Heart right ventricle (tissue), 16 donors: Measurements from ENCODE around the gene DHRS2. TPM values are rescaled to one million over a fixed set of nuclear protein-coding genes. Genes with fewer than 3 reads are reported as not detected.

Source experiments
- ATAC-seq, 8 donors: fragments of 200-7000 bp; cut with Tn5 transposase; one replicate each; pipeline ENCODE4 v1.9.1; 2020; ENCODE audit warnings: mild to moderate bottlenecking in 8 of 8, moderate library complexity in 8 of 8, moderate number of reproducible peaks in 1 of 8
- DNase-seq, 2 donors: peaks; one replicate each; pipeline ENCODE4 v3.0.0-alpha.2; 2020
- H3K27ac ChIP-seq, 10 donors: fragments of 200-600 bp; sonication (generic) in 2 of 10; one replicate each; pipeline versions ENCODE4 v1.5.0 to v1.8.0; 2020 to 2022; ENCODE audit warnings: mild to moderate bottlenecking in 3 of 10
- H3K27me3 ChIP-seq, 7 donors: fragments of 200-600 bp; one replicate each; pipeline ENCODE4 v1.8.0; 2021 to 2022; ENCODE audit warnings: mild to moderate bottlenecking in 2 of 7
- H3K36me3 ChIP-seq, 9 donors: fragments of 200-600 bp; sonication (generic) in 1 of 9; one replicate each; pipeline versions ENCODE4 v1.5.0 to v1.8.0; 2020 to 2022; ENCODE audit warnings: mild to moderate bottlenecking in 2 of 9
- H3K4me1 ChIP-seq, 9 donors: fragments of 200-600 bp; sonication (generic) in 1 of 9; one replicate each; pipeline versions ENCODE4 v1.5.0 to v1.8.0; 2020 to 2022; ENCODE audit warnings: mild to moderate bottlenecking in 4 of 9
- H3K4me3 ChIP-seq, 10 donors: fragments of 200-600 bp; sonication (generic) in 2 of 10; one replicate each; pipeline versions ENCODE4 v1.5.0 to v1.8.0; 2020 to 2022; ENCODE audit warnings: mild to moderate bottlenecking in 7 of 10, moderate library complexity in 2 of 10
- H3K9me3 ChIP-seq, 11 donors: fragments of 200-600 bp in 10 of 11; sonication (generic) in 2 of 11; one replicate each; pipeline versions ENCODE4 v1.5.0 to v1.8.0; 2013 to 2022; ENCODE audit warnings: mild to moderate bottlenecking in 2 of 11, control low read depth in 1 of 11, moderate library complexity in 1 of 11
- WGBS, 2 donors: extraction: QIAGEN DNeasy Blood & Tissue Kit; methylation state at CpG; one replicate each; pipeline ENCODE4 v1.1.7; 2013; ENCODE audit warnings: inconsistent platforms in 1 of 2; 5-methylcytosine and 5-hydroxymethylcytosine counted together
- intact Hi-C, 10 donors: fragments of 100-400 bp; cut with DNase I; formaldehyde crosslinking; loops; one replicate each; pipeline versions ENCODE4 v1.11.1 to v1.14.2; 2022
- polyA plus RNA-seq, 2 donors: library from polyadenylated mRNA; stranded (reverse); fragments of 200-250 nt; gene quantifications; one replicate each; pipeline ENCODE4 v1.2.3, GENCODE V29; 2013
- total RNA-seq, 10 donors: library from RNA; stranded (reverse); fragmentation: NEBNext Ultra II Directional in 3 of 10; extraction: Animal tissue kit (Norgen Biotek cat#: 25700) in 3 of 10; gene quantifications; one replicate each; pipeline versions ENCODE4 v1.2.1 to v1.2.4, GENCODE V29; 2021 to 2023
- TF ChIP-seq, protein P1 (sequence below), 9 donors: fragments of 200-600 bp; sonication (generic) in 2 of 9; IDR thresholded peaks; one replicate each; pipeline versions ENCODE4 v1.5.0 to v1.8.0; 2021 to 2022; ENCODE audit warnings: antibody characterized with exemption in 9 of 9, mild to moderate bottlenecking in 5 of 9, moderate library complexity in 1 of 9
- donor health status: Arrhythmogenic right ventricular cardiomyopathy.
- donor health status: ischemic (EF 13 %, LVEDD 7.1; RV severe dilation, severe dysfunction).
- donor health status: healthy with polysubstance abuse.
- donor health status: DM: no; HTN: yes; CAD: no.
- donor health status: DM: no; HTN: no; CAD: no.
- donor health status: ischemic (EF 25% LVEDD 6.9; RV normal size, moderate dysfunction).
- donor health status: ischemic (EF 25% LVEDD 5.7; RV mildly dilated, moderate dysfunction).
- donor health status: healthy.
- donor health status: DM: yes; HTN: yes; CAD: no.
- donor health status: Ischemic cardiomyopathy.
- donor health status: ischemic (EF 35%, LVEDD 5.7; RV mildly dilated, moderate dysfunction).
- donor health status: nonischemic (EF 11% LVEDD 7.7; RV severe dilation, severe dysfunction).
- donor health status: DM: yes; HTN: yes; CAD: no.
- donor health status: PGD.
- donor health status: ischemic (EF 29% LVEDD 5.4; RV normal size, mild dysfunction).
- donor health status: nonischemic (EF 23%, LVEDD 6.1; RV moderate dilation, normal function).

Gene DHRS2
- total and polyA plus RNA-seq, 12 donors = 0.07 TPM; not detected in 11

DNA sequence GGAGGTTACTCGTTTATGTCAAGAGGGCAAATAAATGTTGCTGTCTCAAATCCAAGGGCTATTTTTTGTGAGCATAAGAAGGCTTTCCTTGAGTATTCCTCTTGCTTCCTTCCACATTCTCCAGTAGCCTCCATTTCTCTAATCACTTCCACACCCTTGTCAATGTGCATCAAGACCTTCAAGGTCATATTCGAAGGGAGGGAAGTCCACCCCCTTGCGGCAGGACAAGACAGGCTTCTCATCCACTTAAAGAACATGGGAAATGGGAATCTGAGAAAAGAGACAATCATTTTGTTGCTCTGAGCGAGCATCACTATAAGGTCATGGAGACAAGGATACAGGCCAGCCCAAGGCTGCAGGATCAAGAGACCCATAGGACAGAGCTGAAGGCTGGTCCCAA is 13.2 kb upstream of the DHRS2 start:
- H3K27me3 ChIP-seq = peaks cover 0 to 8% (median 0%) of the 10 kb centered on the region in 7 donors
- no peak overlapping the region for H3K27ac ChIP-seq
- H3K4me1 ChIP-seq = no peaks in the 10 kb centered on the region
- intact Hi-C loops = no loop called here
- ATAC-seq (no peak), DNase-seq (no peak)
- TF ChIP-seq, protein P1, sequence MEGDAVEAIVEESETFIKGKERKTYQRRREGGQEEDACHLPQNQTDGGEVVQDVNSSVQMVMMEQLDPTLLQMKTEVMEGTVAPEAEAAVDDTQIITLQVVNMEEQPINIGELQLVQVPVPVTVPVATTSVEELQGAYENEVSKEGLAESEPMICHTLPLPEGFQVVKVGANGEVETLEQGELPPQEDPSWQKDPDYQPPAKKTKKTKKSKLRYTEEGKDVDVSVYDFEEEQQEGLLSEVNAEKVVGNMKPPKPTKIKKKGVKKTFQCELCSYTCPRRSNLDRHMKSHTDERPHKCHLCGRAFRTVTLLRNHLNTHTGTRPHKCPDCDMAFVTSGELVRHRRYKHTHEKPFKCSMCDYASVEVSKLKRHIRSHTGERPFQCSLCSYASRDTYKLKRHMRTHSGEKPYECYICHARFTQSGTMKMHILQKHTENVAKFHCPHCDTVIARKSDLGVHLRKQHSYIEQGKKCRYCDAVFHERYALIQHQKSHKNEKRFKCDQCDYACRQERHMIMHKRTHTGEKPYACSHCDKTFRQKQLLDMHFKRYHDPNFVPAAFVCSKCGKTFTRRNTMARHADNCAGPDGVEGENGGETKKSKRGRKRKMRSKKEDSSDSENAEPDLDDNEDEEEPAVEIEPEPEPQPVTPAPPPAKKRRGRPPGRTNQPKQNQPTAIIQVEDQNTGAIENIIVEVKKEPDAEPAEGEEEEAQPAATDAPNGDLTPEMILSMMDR (IDR thresholded peaks at IDR 0.05) = no peak
- no peaks in the 10 kb centered on the region for H3K36me3 ChIP-seq
- no peak overlapping the region for H3K4me3 ChIP-seq
- 82 to 96% methylated on average over 4 of the region's 4 CpGs for WGBS, 2 donors
- peaks cover 0 to 22% (median 5%) of the 10 kb centered on the region in 11 donors for H3K9me3 ChIP-seq

DNA sequence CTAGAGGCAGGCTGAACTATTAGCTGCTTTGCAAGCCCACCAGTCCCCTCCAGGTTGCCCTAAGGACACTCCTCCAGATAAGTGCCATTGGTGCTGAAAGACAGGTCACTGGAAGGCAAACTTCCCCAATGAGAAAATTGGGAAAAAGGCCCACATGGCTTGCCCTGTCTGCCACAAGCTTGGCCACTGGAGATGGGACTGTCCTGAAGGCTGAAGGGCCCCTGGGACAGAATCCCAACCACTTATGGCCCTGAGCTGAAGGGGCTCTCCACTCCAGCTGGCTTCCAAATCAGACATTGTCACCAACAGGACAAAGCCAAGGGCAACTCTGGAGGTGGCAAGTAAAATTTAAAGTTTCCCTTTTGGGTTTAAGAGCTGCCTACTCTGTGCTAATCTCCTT is 12.2 kb upstream of the DHRS2 start:
- DNase-seq (no peak), ATAC-seq (no peak)
- H3K9me3 ChIP-seq = peaks cover 0 to 22% (median 5%) of the 10 kb centered on the region in 11 donors
- no peaks in the 10 kb centered on the region for H3K4me1 ChIP-seq
- H3K4me3 ChIP-seq = no peak overlapping the region
- intact Hi-C loops = no loop called here
- peaks cover 0 to 5% (median 0%) of the 10 kb centered on the region in 7 donors for H3K27me3 ChIP-seq
- no peak overlapping the region for H3K27ac ChIP-seq
- TF ChIP-seq, protein P1 (IDR thresholded peaks at IDR 0.05) = no peak
- no peaks in the 10 kb centered on the region for H3K36me3 ChIP-seq

DNA sequence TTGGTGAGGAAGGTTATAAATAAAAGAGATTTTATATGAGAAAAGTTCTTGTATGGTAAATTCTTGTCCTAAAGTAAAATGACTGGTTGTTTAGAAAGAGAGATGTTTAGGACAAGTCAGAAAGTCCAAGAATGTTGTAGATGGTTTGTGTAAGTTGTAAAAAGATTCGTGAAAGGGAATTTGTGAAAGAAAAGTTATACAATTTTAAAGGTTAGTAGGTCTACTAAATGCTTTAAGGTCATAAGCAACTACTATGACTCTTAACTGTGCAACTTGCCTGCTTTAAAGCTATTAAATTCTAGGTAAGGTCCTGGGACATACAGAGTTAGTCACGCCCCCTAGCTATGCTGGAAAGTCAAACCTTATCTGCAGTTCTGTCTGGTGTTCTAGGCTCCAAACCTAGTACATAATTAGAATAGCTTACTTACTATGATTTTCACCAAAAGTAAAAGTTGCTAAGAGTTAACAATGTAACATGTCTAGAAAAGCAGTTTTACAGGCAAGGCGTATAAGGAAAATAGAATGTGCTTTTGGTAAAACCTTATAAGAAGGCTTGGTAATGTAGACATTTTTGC is 11.2 kb upstream of the DHRS2 start:
- 92% methylated on average over 3 of the region's 3 CpGs for WGBS, 2 donors
- no peak overlapping the region for H3K4me3 ChIP-seq
- H3K4me1 ChIP-seq = no peaks in the 10 kb centered on the region
- H3K9me3 ChIP-seq = peaks cover 0 to 22% (median 5%) of the 10 kb centered on the region in 11 donors
- intact Hi-C loops = no loop called here
- H3K27me3 ChIP-seq = peaks cover 0 to 5% (median 0%) of the 10 kb centered on the region in 7 donors
- no peaks in the 10 kb centered on the region for H3K36me3 ChIP-seq
- H3K27ac ChIP-seq = no peak overlapping the region
- TF ChIP-seq, protein P1 (IDR thresholded peaks at IDR 0.05) = no peak
- no peak for DNase-seq
- ATAC-seq = no peak

DNA sequence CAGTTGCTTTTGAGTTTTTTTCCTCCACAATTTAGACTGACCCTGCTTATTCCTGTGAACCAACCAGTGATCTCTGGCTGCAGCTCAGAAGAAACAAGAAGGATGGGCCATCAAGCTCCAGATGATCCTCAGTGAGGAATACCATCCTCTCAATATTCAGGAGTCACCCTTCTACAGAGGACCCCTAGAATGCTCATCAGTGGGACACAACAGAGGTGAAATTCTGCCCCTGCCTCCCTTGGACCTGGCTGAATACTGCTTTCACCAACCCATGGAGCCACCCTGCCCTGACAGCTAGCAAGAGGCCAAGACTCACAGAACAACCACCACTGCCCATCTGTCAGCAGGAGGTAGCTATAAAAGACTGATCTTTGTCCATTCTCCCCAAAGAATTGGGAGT is 9.2 kb upstream of the DHRS2 start:
- intact Hi-C loops = no loop called here
- Histone ChIP-seq H3K36me3 (no peaks in the 10 kb centered on the region), H3K4me1 (peaks cover 0 to 5% (median 4%) of the 10 kb centered on the region in 9 donors), H3K27me3 (peaks cover 0 to 5% (median 0%) of the 10 kb centered on the region in 7 donors), H3K4me3 (no peak overlapping the region), H3K9me3 (peaks cover 0 to 22% (median 5%) of the 10 kb centered on the region in 11 donors), H3K27ac (no peak overlapping the region)
- no peak for ATAC-seq
- TF ChIP-seq, protein P1 (IDR thresholded peaks at IDR 0.05) = no peak
- DNase-seq = no peak
